ENCODE measurements around the gene AAMDC. TPM values are rescaled to one million over a fixed set of nuclear protein-coding genes. Genes with fewer than 3 reads are reported as not detected.

AAMDC gene
- total and polyA plus RNA-seq, 2 donors (not counting 1 experiment from before 2014, with no cell fraction given) = 1.9 to 7.5 TPM

DNA sequence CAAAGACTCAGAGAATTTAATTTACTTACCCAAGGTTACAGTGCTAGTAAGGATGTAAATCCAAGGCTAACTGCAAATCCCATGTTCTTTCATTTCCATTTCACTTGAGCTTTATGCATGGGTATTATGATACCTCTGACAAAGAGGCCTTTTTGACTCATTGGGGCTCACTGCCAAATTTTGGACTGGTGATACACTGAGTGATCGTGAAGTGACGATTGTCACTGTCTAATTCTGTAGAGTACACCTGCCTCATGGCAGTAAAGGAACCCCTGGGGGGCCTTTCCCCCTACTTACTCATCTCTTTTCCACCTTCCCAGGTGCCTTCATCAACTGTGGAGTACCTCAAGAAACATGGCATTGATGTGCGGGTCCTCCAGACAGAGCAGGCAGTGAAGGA is 50.9 kb downstream of the AAMDC start:
- ChIA-PET CTCF (no interaction called here), POLR2A (no interaction called here)
- H3K27ac ChIP-seq (ENCODE audit: low read length in 2 of 2) = no peak overlapping the region
- no peaks in the 10 kb centered on the region for H3K4me1 Mint-ChIP-seq
- no peaks in the 10 kb centered on the region for H3K4me1 ChIP-seq (ENCODE audit: control insufficient read depth in 2 of 2, insufficient read depth in 2 of 2, low read length in 2 of 2)
- H2AFZ ChIP-seq (ENCODE audit: insufficient read depth, low read depth, low read length, poor library complexity, severe bottlenecking) = no peak overlapping the region
- no peak overlapping the region for H3K4me3 Mint-ChIP-seq
- TF ChIP-seq EZH2 (IDR thresholded peaks at IDR 0.05; ENCODE audit: borderline replicate concordance, insufficient read depth, low read depth, low read length, poor library complexity, severe bottlenecking) = no peak
- TF ChIP-seq, protein P1, sequence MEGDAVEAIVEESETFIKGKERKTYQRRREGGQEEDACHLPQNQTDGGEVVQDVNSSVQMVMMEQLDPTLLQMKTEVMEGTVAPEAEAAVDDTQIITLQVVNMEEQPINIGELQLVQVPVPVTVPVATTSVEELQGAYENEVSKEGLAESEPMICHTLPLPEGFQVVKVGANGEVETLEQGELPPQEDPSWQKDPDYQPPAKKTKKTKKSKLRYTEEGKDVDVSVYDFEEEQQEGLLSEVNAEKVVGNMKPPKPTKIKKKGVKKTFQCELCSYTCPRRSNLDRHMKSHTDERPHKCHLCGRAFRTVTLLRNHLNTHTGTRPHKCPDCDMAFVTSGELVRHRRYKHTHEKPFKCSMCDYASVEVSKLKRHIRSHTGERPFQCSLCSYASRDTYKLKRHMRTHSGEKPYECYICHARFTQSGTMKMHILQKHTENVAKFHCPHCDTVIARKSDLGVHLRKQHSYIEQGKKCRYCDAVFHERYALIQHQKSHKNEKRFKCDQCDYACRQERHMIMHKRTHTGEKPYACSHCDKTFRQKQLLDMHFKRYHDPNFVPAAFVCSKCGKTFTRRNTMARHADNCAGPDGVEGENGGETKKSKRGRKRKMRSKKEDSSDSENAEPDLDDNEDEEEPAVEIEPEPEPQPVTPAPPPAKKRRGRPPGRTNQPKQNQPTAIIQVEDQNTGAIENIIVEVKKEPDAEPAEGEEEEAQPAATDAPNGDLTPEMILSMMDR (IDR thresholded peaks at IDR 0.05) = no peak
- H3K79me2 ChIP-seq (ENCODE audit: control insufficient read depth, insufficient read depth, low read length) = no peaks in the 10 kb centered on the region
- H4K20me1 ChIP-seq (ENCODE audit: control insufficient read depth, insufficient read depth, low read length, poor library complexity, severe bottlenecking) = no peaks in the 10 kb centered on the region
- intact Hi-C loops (cut with micrococcal nuclease) = no loop called here
- WGBS (ENCODE audit: insufficient coverage) = no CpG with 5 or more reads among the region's 3 CpGs
- H3K9me3 ChIP-seq (ENCODE audit: control extremely low read depth in 1 of 3, control insufficient read depth in 2 of 3, insufficient read depth in 1 of 3, low read length in 2 of 3) = no peaks in the 10 kb centered on the region
- no peak overlapping the region for H3K9ac ChIP-seq (ENCODE audit: low read length)
- H3K27me3 ChIP-seq (replicated peaks in 1 of 4; ENCODE audit: control extremely low read depth in 1 of 4, control insufficient read depth in 3 of 4, insufficient read depth in 4 of 4, low read length in 3 of 4) = no peaks in the 10 kb centered on the region
- H3K4me3 ChIP-seq (ENCODE audit: control extremely low read depth in 1 of 5, extremely low read depth in 1 of 5, insufficient read depth in 1 of 5, low read depth in 2 of 5, low read length in 4 of 5) = no peak overlapping the region
- no peaks in the 10 kb centered on the region for H3K27me3 Mint-ChIP-seq
- no peak for DNase-seq
- ATAC-seq (ENCODE audit: low read depth) = no peak
- H3K9me3 Mint-ChIP-seq (ENCODE audit: insufficient read depth) = no peaks in the 10 kb centered on the region
- no peak overlapping the region for H3K27ac Mint-ChIP-seq
- peaks cover 3 to 25% of the 10 kb centered on the region in 2 experiments for H3K36me3 ChIP-seq (replicated peaks in 1 of 2; ENCODE audit: control extremely low read depth in 1 of 2, control insufficient read depth in 1 of 2, extremely low read depth in 1 of 2, insufficient read depth in 2 of 2, low read length in 1 of 2)
- H3K4me2 ChIP-seq (replicated peaks; ENCODE audit: low read depth, low read length, poor library complexity, severe bottlenecking) = no peak overlapping the region

DNA sequence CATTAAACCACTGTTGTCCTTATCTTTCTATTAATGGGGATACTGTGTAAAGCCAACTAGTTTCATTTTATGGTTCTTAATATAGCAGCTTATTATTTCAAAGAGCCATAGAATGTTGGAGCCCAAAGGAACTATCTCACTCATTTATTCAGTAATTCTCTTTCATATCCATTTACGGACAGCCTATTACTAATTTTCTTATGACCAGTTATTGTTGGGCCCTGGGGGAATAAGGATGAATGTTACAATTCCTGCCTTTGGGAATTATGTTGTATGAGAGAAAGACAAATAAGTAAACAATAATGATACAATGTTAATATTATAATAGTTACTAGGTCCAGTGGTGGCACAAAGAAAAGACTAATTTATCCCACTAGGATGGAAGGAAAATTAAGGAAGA is 52.4 kb downstream of the AAMDC start:
- no peaks in the 10 kb centered on the region for H3K27me3 Mint-ChIP-seq
- CTCF ChIA-PET = no interaction called here
- Histone ChIP-seq H3K9ac (ENCODE audit: low read length) (no peak overlapping the region), H3K36me3 (replicated peaks in 1 of 2; ENCODE audit: control extremely low read depth in 1 of 2, control insufficient read depth in 1 of 2, extremely low read depth in 1 of 2, insufficient read depth in 2 of 2, low read length in 1 of 2) (peaks cover 3 to 36% of the 10 kb centered on the region in 2 experiments), H3K9me3 (ENCODE audit: control extremely low read depth in 1 of 3, control insufficient read depth in 2 of 3, insufficient read depth in 1 of 3, low read length in 2 of 3) (no peaks in the 10 kb centered on the region), H3K27me3 (replicated peaks in 1 of 4; ENCODE audit: control extremely low read depth in 1 of 4, control insufficient read depth in 3 of 4, insufficient read depth in 4 of 4, low read length in 3 of 4) (no peaks in the 10 kb centered on the region), H3K4me1 (ENCODE audit: control insufficient read depth in 2 of 2, insufficient read depth in 2 of 2, low read length in 2 of 2) (no peaks in the 10 kb centered on the region), H3K4me2 (replicated peaks; ENCODE audit: low read depth, low read length, poor library complexity, severe bottlenecking) (no peak overlapping the region), H3K79me2 (ENCODE audit: control insufficient read depth, insufficient read depth, low read length) (no peaks in the 10 kb centered on the region), H3K4me3 (ENCODE audit: control extremely low read depth in 1 of 5, extremely low read depth in 1 of 5, insufficient read depth in 1 of 5, low read depth in 2 of 5, low read length in 4 of 5) (no peak overlapping the region), H3K27ac (ENCODE audit: low read length in 2 of 2) (no peak overlapping the region), H4K20me1 (ENCODE audit: control insufficient read depth, insufficient read depth, low read length, poor library complexity, severe bottlenecking) (no peaks in the 10 kb centered on the region), H2AFZ (ENCODE audit: insufficient read depth, low read depth, low read length, poor library complexity, severe bottlenecking) (no peak overlapping the region)
- POLR2A ChIA-PET = no interaction called here
- no peak overlapping the region for H3K27ac Mint-ChIP-seq
- DNase-seq (no peak), ATAC-seq (ENCODE audit: low read depth) (no peak)
- no peaks in the 10 kb centered on the region for H3K4me1 Mint-ChIP-seq
- H3K9me3 Mint-ChIP-seq (ENCODE audit: insufficient read depth) = no peaks in the 10 kb centered on the region
- no peak overlapping the region for H3K4me3 Mint-ChIP-seq
- TF ChIP-seq, protein P1 (IDR thresholded peaks at IDR 0.05) = no peak
- no peak for TF ChIP-seq EZH2 (IDR thresholded peaks at IDR 0.05; ENCODE audit: borderline replicate concordance, insufficient read depth, low read depth, low read length, poor library complexity, severe bottlenecking)
- intact Hi-C loops (cut with micrococcal nuclease) = no loop called here
- no CpG with 5 or more reads among the region's 1 CpG for WGBS (ENCODE audit: insufficient coverage)
